AML-193 (cell line): ENCODE data around the gene HOTAIR.

ENCODE experiments used
- DNase-seq, 2 experiments: peaks; one replicate each; lab custom pipeline; 2025; lab: John Stamatoyannopoulos, UW

The HOTAIR gene

DNA sequence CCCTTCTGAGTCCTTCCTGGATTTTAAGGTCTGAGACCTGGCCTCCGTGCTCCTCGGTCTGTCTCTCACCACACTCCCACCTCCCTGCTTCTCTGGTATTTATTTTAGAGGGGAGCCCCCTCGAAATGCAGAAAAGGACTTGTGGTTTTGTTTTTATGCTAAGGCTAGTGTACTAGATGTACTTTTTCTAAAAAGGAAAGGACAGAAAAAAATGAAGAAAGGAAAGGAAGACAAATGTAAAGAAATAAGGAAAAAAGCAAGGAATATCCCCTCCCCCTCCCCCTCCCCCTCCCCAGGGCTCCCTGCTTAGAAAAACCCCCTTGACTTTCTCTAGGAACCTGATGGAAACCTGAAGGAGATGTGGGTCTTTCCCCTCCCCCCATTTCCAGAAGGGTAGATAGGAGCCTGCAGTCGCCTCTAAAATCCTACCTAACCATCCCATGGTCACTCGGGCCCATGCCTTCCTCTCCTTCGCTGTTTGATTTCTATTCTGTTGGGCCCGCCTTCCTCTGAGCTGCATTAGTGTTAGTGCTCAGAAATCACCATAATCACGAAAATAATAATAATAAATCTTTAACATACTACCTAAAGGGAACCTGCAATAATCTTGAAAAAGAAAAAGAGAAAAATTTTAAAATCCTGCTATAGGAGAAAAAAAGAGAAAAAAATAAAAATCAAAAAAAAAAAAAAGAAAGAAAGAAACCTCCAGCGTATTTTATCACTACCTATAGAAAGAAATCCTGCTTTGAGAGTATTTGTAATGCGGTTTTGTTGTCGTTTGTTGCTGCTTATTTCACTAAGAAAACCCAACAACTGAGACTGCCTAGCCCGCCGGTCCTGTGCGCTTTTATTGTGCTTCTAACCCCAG lies 37.1 kb upstream of the HOTAIR start:
- DNase-seq: no peak

- no peak for DNase-seq
These were observed 36.4 kb upstream of the HOTAIR start for GRCh38 chr12:54010972-54011664.

DNA sequence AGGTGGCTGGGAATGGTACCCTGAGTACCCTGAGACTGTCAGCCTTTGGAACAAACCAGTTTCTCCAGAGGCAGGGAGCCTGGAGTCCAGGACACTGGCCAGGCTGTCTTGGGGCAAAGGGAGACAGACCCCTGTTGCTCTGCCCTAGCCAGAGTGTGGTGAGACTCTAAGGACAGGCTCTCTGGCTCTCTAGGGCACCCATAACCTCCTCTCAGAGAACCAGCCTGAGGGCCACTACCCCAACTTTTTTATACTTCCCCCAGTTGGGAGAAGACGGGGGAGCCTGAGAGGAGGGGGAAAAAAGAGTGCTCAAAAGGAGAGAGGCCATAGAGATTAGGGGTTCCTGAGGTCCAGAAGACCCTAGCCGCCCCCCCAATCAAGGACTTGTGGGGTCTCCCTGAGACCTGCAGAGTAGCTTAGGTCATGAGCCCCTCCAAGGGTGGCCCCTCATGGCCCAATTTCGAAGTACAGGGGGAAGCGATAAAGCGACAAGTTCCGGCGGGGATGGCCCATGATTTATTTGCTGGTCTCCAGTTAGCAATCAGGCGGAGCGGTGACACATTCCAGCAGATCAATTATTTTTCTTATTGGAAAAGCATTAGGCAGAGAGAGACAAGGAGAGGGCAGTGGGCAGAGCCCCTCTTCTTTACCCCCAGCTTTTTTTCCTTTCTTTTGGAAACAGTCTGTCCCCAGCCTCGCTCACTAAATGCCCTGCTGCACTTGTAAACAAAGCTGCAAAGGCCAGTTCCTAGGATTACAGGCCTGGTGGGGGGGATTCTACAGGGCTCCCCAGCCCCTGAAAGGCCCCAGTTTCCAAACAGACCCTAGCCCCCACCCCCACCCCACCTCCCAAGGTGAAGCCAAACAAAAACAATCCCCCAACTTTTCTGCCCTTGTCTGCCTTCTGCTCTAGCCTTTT lies 35.6 kb upstream of the HOTAIR start:
- no peak for DNase-seq

- no peak for DNase-seq
These were observed 34.7 kb upstream of the HOTAIR start for GRCh38 chr12:54009171-54010052.

DNA sequence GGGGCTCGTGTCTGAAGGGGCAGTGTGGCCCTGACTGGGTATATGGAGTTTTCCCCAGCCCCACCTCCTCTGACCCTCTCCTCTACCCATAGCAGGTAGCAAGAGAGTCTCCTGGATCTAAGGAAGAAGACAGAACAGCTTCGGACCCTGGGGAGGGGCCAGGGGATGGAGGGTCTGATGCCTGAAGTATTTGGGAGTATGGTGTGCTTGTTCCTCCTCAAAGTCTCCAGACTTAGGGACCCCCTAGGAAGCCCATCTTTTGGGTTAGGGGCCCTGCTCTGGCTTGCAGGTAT lies 33.5 kb upstream of the HOTAIR start:
- no peak for DNase-seq

DNA sequence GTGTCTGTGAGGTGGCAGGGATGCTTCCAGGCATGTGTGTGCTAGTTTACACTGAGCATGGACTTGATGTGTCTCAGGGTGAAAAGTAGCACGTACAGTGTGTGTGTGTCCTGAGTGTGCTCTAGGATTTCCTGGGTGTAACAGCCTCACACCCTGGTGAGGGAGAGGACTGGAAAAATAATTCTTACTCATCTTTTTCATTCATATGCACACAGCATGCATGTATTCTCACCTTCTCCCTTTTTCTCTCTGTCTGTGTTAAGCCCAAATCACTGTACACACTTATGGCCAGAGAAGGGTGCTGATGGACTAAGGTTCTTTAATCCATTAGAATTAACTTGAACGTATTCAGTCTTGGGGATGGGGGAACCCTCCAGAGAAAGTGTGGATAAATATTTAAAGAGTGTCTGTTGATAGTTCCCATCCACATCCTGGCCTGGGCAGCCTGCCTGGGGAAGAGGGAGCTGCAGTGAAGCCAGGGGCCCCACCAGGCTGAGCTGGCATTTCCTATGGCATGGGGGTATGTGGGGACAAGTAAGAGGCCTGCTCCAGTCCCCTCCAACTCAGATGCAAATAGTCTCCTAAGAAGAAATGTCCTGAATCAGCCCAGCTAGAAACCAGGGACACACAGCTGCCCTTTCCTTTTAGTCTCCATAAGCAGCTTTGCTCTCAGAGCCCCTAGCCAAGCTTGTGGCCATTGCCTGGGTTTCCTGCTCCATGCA lies 32.9 kb upstream of the HOTAIR start:
- DNase-seq: no peak

DNA sequence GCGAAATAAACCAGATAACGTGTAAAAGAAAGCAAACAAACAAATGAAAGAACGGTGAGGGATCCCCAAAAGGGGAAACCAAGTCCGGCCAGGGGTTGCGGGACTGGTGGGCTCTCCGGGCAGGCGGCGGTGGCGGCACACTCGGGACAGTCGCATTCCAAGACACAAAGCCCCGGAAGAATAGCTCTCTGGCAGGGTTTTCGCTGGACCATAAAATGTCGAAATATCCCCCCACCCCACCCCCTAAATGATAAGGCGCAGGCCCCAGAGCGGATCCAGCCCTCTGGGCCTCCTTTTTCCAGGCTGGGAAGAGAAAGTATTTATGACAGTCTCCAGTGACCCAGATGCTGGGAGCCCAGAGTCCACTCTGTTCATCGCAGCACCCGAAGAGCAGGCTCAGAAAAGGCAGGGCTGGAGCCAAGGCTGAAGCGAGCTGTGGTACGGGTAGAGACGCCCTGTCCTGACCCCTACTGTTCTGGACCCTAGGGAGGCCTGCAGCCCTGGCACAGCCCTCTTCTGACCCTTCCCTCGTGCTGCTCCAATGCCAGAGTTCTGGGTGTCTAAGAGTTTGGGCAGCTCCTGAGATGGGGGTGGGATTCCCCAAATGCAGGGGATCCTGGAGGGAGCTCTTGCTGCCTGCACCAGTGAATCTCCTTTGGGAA lies 31.9 kb upstream of the HOTAIR start:
- DNase-seq: no peak

GRCh38 chr12:54005853-54006558 lies 31.3 kb upstream of the HOTAIR start:
- DNase-seq: peak; percentile 63 to 75

DNA sequence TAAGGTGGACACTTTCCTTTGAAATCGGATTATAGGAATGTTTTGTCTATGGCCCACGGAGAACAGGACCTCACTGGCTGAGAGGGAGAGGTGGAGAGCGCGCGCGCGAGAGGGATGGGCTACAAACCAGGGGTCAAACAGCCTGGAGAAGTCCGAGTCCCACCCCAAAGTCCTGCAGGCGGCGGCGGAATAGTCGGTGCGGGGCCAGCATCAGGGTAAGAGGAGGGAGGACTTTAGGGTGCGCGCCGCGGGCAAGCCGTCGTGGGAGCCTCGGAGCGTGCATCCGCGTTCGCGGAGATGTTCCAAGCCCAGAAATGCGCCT lies 30.7 kb upstream of the HOTAIR start:
- no peak for DNase-seq

GRCh38 chr12:54004841-54005530 lies 30.2 kb upstream of the HOTAIR start:
- no peak for DNase-seq

DNA sequence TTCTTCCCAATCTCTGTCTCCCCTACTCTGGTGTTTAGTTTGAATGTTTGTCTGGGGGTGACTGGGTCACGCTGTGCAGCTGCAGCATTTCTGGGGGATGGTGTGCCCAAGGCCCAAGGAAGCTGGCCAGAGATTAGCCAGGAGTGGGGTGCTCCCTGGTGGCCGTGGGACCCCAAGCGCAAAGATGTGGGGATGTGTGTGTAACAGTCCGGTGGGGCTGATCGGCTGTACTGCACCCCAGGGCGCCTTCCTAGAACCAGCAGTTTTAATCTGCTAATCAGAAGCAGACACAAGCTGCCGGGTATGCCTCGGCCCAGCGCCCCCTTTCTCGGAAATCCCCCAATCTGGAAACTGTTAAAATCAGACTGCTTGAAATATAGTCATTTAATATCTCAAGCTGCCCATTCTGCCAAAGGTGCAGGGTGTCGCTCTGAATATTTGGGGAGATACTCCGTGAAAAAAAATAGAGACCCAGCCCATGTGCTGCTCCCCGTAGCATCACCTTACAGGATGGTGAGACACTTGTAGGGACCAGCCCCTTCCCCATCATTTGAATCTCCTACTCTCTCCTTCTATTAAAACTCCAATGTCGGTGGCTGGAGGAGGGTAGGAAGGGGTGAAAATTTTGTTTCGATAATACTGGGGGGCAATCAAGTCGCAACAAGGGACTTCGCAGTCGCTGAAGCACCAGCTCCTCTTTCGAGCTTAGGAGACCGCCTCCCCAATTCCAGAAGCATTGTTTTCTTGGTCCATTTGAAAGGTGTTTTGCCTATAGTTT lies 29.5 kb upstream of the HOTAIR start:
- DNase-seq: no peak

DNA sequence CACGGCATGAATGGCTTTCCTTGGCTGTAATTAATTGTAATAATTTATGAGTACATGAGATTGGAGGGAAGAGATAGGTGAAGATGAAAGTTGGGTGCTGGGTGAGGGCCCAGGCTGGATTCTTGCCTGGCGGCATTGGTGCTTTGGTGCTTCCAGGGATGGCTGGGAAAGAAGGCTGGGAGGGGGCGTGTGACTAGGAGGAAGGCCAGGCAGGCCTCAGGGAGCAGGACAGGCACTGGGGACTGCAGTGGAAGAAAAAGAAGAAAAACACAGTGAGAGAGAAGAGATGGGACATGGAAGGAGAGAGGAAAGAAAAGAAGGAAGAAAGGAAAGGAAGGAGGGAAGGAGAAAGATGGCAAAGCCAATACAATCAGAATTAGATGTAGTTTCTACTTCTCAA lies 28.9 kb upstream of the HOTAIR start:
- no peak for DNase-seq

GRCh38 chr12:54002915-54003389 lies 28.2 kb upstream of the HOTAIR start:
- no peak for DNase-seq

GRCh38 chr12:54002278-54002914 lies 27.6 kb upstream of the HOTAIR start:
- no peak for DNase-seq

- no peak for DNase-seq
These were observed 26.8 kb upstream of the HOTAIR start for GRCh38 chr12:54001283-54002187.
